Posterior cingulate gyrus (tissue), 11 donors: ENCODE data around the gene GPX4.
A peak's percentile ranks its signal among the peaks of the same experiment; 100 is the strongest.

ENCODE experiments used
- DNase-seq, 10 donors: peaks; one replicate each; pipeline versions ENCODE4 v3.0.0 to v3.0.0-alpha.2; 2020 to 2021; ENCODE audit warnings: mixed read lengths in 3 of 10
- intact Hi-C: fragments of 100-400 bp; cut with DNase I; formaldehyde crosslinking; loops from one replicate; pipeline ENCODE4 v1.15.1; 2023

GPX4 gene

GRCh38 chr19:1143828-1144399 lies 40.1 kb downstream of the GPX4 start:
- DNase-seq: no peak
- intact Hi-C loops: no loop called here

GRCh38 chr19:1144741-1145140 lies 40.9 kb downstream of the GPX4 start:
- no peak for DNase-seq
- intact Hi-C loops: no loop called here

GRCh38 chr19:1145635-1146411 lies 42.0 kb downstream of the GPX4 start:
- intact Hi-C loops: no loop called here
- DNase-seq: no peak

GRCh38 chr19:1146412-1146699 lies 42.6 kb downstream of the GPX4 start:
- intact Hi-C loops: no loop called here
- no peak for DNase-seq

- intact Hi-C loops: no loop called here
- no peak for DNase-seq
These were observed 43.3 kb downstream of the GPX4 start for GRCh38 chr19:1146858-1147780.

GRCh38 chr19:1147934-1148549 lies 44.2 kb downstream of the GPX4 start:
- no peak for DNase-seq
- intact Hi-C loops: no loop called here

- intact Hi-C loops: no loop called here
- no peak for DNase-seq
These were observed 45.7 kb downstream of the GPX4 start for GRCh38 chr19:1149259-1150045.

GRCh38 chr19:1150333-1151036 lies 46.7 kb downstream of the GPX4 start:
- intact Hi-C loops: no loop called here
- DNase-seq: no peak

- DNase-seq: no peak
- intact Hi-C loops: no loop called here
These were observed 47.4 kb downstream of the GPX4 start for GRCh38 chr19:1151037-1151724.

GRCh38 chr19:1151917-1152587 lies 48.3 kb downstream of the GPX4 start:
- intact Hi-C loops: no loop called here
- no peak for DNase-seq

GRCh38 chr19:1153891-1154730 lies 50.3 kb downstream of the GPX4 start:
- intact Hi-C loops: no loop called here
- DNase-seq: no peak

- intact Hi-C loops: no loop called here
- DNase-seq: peak in 4 of 10 donors; percentile 49 to 91 (median 58)
These were observed 51.0 kb downstream of the GPX4 start for GRCh38 chr19:1154731-1155351.

GRCh38 chr19:1155352-1156304 lies 51.8 kb downstream of the GPX4 start:
- intact Hi-C loops: no loop called here
- peak in 1 of 10 donors; percentile 81 for DNase-seq
